ENCODE results near the gene MRAP. TPM values are rescaled to one million over a fixed set of nuclear protein-coding genes. Genes with fewer than 3 reads are reported as not detected.
"Not testable (repeated sequence)": the region's sequence is repeated elsewhere in the genome, so short reads cannot be mapped to it uniquely, and the experiment has no call there.

The MRAP gene
- total RNA-seq, 1 experiment from 2014 or later = 0.31 TPM

DNA sequence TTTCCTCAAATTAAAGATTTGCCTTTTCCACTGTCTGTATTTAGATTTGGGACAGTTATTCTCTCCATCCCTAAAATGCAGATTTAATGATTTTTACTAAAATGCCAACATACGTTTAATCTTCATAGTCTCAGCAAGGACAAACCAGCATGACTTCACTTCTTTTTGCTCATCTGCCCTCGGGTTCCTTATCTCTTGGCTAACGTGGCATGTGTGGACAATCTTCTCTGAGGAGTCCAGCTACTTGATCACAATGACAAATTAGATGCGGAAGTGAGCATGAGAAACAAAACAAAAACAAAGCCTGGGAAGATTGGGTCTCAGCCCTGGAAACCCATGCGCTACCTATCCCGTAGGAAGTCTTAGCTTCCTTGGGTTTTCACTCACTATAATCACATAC, 1.0 kb downstream of the MRAP start:
- no peak for DNase-seq (ENCODE audit: low read depth)

GRCh38 chr21:32300117-32300681, 1.5 kb downstream of the MRAP start:
- DNase-seq (ENCODE audit: low read depth) = no peak

- DNase-seq (ENCODE audit: low read depth) = no peak
Measured at GRCh38 chr21:32301596-32301995, 2.9 kb downstream of the MRAP start.

- no peak for DNase-seq (ENCODE audit: low read depth)
Measured at GRCh38 chr21:32302560-32302959, 3.9 kb downstream of the MRAP start.

GRCh38 chr21:32303385-32303784, 4.7 kb downstream of the MRAP start:
- no peak for DNase-seq (ENCODE audit: low read depth)

DNA sequence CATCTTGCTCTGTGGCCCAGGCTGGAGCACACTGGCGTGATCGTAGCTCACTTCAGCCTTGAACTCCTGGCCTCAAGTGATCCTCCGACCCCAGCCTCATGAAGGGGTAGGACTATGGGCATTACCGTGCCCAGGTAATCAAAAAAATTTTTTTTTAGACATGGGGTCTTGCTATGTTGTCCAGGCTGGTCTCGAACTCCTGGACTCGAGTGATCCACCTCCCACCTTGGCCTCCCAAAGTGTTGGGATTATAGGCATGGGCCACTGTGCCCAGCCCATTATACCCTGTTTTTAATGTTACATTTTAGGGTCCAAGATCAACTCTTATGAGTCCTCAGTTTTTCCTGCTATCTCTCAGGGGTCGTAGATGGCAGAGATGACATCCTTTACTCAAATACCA, 6.3 kb downstream of the MRAP start:
- no peak for DNase-seq (ENCODE audit: low read depth)

DNA sequence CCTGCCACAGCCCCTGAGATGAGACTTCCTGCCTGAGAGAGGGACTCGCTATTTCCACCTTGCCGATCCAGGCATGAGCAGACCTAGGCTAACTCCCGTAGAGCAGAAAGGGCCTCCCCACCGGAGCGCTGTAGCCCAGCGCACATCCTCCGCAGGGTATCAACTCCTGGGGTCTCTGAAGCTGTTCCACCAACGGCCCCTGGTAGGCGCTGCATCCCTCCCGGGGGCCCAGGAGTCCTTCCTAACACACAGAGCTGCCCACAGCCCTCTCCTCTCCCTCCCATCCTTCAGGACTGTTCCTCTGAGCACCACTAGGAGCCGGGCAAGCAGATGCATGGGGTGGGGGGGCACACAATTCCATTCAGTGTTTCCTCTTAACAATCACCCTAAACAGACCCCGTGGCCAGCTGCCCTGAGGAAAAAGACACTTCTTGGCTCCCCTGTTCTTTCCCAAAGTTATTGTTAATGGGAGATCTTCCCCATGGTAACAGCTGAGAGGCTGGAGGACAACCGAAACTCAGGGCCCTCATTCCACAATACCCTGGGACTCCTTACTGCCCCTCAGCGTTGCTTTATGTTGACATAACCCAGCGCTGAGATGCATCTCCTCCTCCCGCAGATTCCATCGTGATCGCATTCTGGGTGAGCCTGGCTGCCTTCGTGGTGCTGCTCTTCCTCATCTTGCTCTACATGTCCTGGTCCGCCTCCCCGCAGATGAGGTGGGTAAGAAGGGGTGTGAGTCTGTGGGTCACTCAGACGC, 7.5 kb downstream of the MRAP start:
- no peak for DNase-seq (ENCODE audit: low read depth)

GRCh38 chr21:32307706-32308105, 9.1 kb downstream of the MRAP start:
- no peak for DNase-seq (ENCODE audit: low read depth)

DNA sequence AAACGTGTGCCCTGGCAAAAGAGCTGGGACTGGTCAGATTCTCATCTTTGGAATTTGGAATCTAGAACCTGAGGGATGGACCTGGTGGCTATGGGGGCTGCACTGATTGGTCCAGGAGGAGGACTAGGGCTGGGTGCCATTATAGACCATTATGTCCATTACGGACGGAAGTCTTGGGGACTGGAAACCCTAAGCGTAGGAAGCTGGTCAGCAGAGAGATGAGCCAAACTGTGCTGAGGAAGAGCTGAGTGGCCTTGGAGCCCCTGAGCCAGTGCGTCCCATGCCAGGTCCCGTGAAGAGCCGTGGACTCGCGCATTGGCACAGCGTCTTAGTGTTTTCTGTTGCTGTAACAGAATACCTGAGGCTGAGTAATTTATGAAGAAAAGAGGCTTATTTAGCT, 10.0 kb downstream of the MRAP start:
- DNase-seq (ENCODE audit: low read depth) = no peak

DNA sequence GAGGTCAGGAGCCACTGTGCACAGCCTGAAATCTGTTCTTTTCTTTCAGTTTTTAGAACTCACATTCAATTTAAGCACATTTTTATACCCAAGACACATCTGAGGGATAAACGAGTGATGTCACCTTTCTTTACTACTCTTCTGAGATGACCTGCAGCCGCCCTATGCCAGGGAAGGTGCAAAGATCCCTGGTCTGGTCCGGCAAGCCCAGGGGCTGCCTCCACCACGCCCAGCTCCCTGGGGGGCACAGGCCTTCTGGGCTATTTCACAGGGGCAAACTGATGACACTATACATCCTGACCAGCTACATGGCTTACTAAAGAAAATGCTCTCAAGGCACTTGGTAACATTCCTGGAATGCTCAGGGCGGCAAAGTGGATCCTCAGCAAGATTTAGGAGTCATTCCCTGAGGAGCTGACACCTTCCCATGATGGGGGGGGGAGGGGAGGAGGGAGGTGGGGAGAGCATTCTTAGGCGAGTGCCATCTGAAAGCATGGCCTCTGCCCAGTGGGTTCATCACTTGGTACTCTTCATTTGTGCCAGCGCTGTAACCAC, 11.3 kb downstream of the MRAP start:
- no peak for DNase-seq (ENCODE audit: low read depth)

DNA sequence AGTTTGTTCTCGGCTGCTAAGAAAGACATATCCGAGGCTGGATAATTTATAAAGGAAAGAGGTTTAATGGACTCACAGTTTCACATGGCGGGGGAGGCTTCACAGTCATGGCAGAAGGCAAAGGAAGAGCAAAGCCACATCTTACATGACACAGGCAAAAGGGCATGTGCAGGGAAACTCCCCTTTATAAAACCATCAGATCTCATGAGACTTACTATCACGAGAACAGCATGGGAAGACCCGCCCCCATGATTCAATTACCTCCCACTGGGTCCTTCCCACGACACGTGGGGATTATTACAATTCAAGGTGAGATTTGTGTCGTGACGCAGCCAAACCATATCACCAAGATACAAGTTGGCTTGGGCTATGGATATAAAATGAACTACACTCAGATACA, 12.3 kb downstream of the MRAP start:
- DNase-seq (ENCODE audit: low read depth) = not testable (repeated sequence)

GRCh38 chr21:32311621-32312020, 13.0 kb downstream of the MRAP start:
- DNase-seq (ENCODE audit: low read depth) = no peak

- DNase-seq (ENCODE audit: low read depth) = no peak
Measured at GRCh38 chr21:32312326-32312725, 13.7 kb downstream of the MRAP start.

- no peak for DNase-seq (ENCODE audit: low read depth)
Measured at GRCh38 chr21:32312976-32313375, 14.3 kb downstream of the MRAP start.

- DNase-seq (ENCODE audit: low read depth) = no peak
Measured at GRCh38 chr21:32314806-32315205, 16.2 kb downstream of the MRAP start.

- DNase-seq (ENCODE audit: low read depth) = no peak
Measured at GRCh38 chr21:32315511-32316281, 17.0 kb downstream of the MRAP start.

GRCh38 chr21:32316361-32317215, 17.9 kb downstream of the MRAP start:
- no peak for DNase-seq (ENCODE audit: low read depth)

GRCh38 chr21:32317726-32318125, 19.1 kb downstream of the MRAP start:
- DNase-seq (ENCODE audit: low read depth) = no peak

- no peak for DNase-seq (ENCODE audit: low read depth)
Measured at GRCh38 chr21:32319012-32319411, 20.4 kb downstream of the MRAP start.

GRCh38 chr21:32320059-32320458, 21.4 kb downstream of the MRAP start:
- DNase-seq (ENCODE audit: low read depth) = no peak

DNA sequence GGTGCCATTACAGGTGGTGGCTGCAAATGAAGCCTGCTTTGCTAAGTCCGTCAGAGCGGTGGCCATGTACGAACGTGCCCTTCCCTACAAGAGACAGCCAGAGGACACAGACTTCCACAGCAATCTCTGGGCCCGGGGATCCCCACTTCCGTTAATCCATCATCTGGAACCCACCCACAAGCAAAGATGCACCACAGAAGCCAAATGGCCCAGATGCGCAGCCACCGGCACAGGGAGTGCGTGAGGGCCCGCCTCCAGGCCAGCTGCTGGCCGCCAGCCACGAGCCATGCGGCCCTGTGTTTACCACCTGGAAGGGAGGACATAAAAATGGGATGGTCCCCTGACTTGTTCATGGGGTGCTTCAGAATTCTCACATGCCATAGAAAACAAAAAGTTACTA, 22.1 kb downstream of the MRAP start:
- no peak for DNase-seq (ENCODE audit: low read depth)
